PFSK-1 (cell line): ENCODE data around the gene MEP1A.

Source experiments
- FOXP2 ChIP-seq: optimal IDR thresholded peaks from 2 replicates; pipeline ENCODE3; 2011; ENCODE audit warnings: borderline replicate concordance, control low read depth, inconsistent platforms; ENCODE audit not compliant: insufficient read depth; ENCODE audit errors: extremely low read length, extremely low read depth
- POLR2AphosphoS5 ChIP-seq: IDR thresholded peaks from 2 replicates; pipeline ENCODE4 v1.6.1; 2012; ENCODE audit warnings: low read depth, mild to moderate bottlenecking, control low read depth, low read length, moderate library complexity
- REST ChIP-seq, 2 experiments: IDR thresholded peaks; 2 replicates each; pipeline versions ENCODE4 v1.6.1 to v1.8.0; 2011 to 2012; ENCODE audit warnings: low read depth in 2 of 2, low read length in 2 of 2, control low read depth in 1 of 2, inconsistent platforms in 1 of 2, mild to moderate bottlenecking in 1 of 2, moderate library complexity in 1 of 2; ENCODE audit not compliant: insufficient read depth in 1 of 2

- no peak for TF ChIP-seq REST (IDR thresholded peaks at IDR 0.05; ENCODE audit: insufficient read depth in 1 of 2, low read depth in 2 of 2, low read length in 2 of 2)
- TF ChIP-seq FOXP2, result no peak
- TF ChIP-seq POLR2AphosphoS5, result no peak
Observed at GRCh38 chr6:46819561-46819960, 26.4 kb downstream of the MEP1A start.
